ENCODE results near the gene FLOT2.
"Not testable (repeated sequence)": the region's sequence is repeated elsewhere in the genome, so short reads cannot be mapped to it uniquely, and the experiment has no call there.

Gene FLOT2

GRCh38 chr17:28843816-28844148, 53.8 kb downstream of the FLOT2 start:
- DNase-seq (ENCODE audit: low read depth) = no peak

- peak; percentile 89 for DNase-seq (ENCODE audit: low read depth)
Measured at GRCh38 chr17:28842282-28843012, 55.1 kb downstream of the FLOT2 start, which contains the start of gene FAM222B. Gene FAM222B (minus strand): TSS chr17:28842790. CDS start chr17:28766667, 76,123 bp downstream.

GRCh38 chr17:28841901-28842281, 55.6 kb downstream of the FLOT2 start:
- DNase-seq (ENCODE audit: low read depth) = no peak

GRCh38 chr17:28839221-28839620, 58.3 kb downstream of the FLOT2 start:
- DNase-seq (ENCODE audit: low read depth) = no peak

GRCh38 chr17:28836541-28836940, 61.0 kb downstream of the FLOT2 start:
- DNase-seq (ENCODE audit: low read depth) = not testable (repeated sequence)

- DNase-seq (ENCODE audit: low read depth) = no peak
Measured at GRCh38 chr17:28834420-28834819, 63.1 kb downstream of the FLOT2 start.

Measured in activated T-cell treated with anti-CD3 and anti-CD28 coated beads for 48 hours (primary cell).